A549 treated with ZK216348 at 1 μM for 4 hours (cell line): ENCODE results near the gene MYBL2. TPM values are rescaled to one million over a fixed set of nuclear protein-coding genes. Genes with fewer than 3 reads are reported as not detected.

Source experiments
- total RNA-seq: library from RNA; stranded (reverse); fragments of 200-300 nt; extraction: Qiagen RNA extraction; gene quantifications from 5 replicates; pipeline ENCODE4 v1.2.3, GENCODE V29; 2022; ENCODE audit warnings: low read depth

Gene MYBL2
- 66.0 to 82.8 TPM (median 79.5 TPM) in 5 replicates for total RNA-seq

DNA sequence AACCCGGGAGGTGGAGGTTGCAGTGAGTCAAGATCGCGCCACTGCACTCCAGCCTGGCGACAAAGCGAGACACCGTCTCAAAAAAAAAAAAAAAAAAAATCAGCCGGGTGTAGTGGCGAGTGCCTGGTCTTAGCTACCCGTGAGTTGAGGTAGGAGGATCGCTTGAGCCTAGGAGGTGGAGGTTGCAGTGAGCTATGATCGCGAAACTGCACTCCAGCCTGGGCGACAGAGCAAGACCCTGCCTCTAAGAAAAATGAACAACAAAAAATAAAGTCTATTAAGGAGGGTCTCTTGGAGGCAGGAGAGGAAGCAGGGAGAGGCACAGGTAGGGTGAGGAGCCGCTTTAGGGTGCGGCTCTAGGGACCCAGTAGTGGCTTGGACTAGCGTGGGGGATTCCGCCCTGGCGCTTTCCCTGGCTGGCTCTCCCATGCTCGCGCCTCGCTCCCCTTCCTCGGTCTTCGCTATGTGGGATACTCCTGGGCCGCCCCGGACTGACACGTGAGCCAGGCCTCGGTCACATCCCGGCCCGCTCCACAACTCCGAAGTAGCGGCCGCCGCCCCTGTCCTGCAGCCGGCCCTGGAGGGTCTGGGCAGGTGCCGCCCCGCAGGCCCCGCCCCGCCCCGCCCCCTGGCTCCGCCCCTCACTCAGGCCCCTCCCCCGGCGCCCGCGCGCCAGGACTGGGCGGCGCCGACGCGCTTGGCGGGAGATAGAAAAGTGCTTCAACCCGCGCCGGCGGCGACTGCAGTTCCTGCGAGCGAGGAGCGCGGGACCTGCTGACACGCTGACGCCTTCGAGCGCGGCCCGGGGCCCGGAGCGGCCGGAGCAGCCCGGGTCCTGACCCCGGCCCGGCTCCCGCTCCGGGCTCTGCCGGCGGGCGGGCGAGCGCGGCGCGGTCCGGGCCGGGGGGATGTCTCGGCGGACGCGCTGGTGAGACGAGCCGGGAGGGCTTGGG lies at the start of gene MYBL2:
TSS of gene MYBL2 (plus strand) at position 739 of the 953 bp plus-strand sequence. CDS start at position 909, 170 bp downstream.

DNA sequence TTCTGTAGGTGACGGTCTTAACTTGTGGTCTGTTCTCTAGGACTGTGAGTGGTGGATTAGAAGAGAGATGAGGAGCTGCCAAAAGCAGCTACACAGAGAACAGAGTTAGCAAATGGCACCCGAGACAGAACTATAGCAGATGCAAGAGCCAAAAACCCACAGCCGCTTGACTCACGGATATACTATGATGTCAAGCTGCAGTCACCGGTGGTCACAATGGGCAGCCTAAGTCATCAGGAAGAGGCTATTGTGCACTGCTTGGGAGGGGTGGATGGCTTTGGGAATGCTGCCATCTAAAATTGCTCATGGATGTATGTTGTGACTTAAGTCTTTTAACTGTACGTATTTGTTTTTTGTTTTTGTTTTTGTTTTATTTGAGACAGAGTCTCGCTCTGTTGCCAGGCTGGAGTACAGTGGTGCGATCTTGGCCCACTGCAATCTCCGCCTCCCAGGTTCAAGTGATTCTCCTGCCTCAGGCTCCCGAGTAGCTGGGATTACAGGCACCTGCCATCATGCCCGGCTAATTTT lies 60.0 kb downstream of the MYBL2 start, which contains the start of gene GTSF1L:
TSS of gene GTSF1L (minus strand) at position 192 of the 528 bp plus-strand sequence. CDS start 308 bp downstream, outside the sequence.

Other genes with a start within 250 kb of the MYBL2 start
- gene SRSF6, start 209.2 kb upstream of the MYBL2 start, total RNA-seq, result 106 to 127 TPM (median 109 TPM) in 5 replicates
- gene L3MBTL1, start 159.4 kb upstream of the MYBL2 start, total RNA-seq, result 1.4 to 2.0 TPM (median 1.5 TPM) in 5 replicates
- 5.9 to 8.3 TPM (median 7.4 TPM) in 5 replicates for gene SGK2, start 108.1 kb upstream of the MYBL2 start, total RNA-seq
- 25.4 to 35.6 TPM (median 30.3 TPM) in 5 replicates for gene IFT52, start 76.2 kb upstream of the MYBL2 start, total RNA-seq
- not detected in 5 replicates for gene GTSF1L, start 59.9 kb downstream of the MYBL2 start, total RNA-seq
- gene TOX2, start 247.7 kb downstream of the MYBL2 start, total RNA-seq, result 8.6 to 13.1 TPM (median 11.3 TPM) in 5 replicates